Measurements from ENCODE around the gene FANCE. TPM values are rescaled to one million over a fixed set of nuclear protein-coding genes. Genes with fewer than 3 reads are reported as not detected.

The FANCE gene
- total RNA-seq, 1 donor from 2014 or later, result 7.5 TPM

DNA sequence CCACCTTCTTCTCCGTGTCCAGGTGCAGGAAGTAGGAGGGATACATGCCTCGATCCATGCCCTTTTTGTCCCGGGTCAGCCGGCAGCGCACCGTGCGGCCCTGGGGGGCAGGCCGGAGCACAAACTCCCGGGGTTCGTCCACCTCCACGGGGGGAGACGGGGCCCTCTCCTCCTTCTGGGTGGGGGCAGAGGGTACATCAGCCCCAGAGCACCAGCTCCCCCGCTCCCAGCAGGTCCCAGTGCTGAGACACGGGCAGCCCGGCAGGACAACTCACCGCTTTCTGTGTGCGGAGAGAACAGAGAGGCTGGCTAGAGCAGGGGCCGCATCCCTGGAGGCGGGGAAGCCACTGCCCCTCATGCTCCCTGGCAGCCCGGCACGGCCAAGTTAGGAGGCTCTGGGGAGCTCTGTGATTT, 53.9 kb downstream of the FANCE start:
- no peak for DNase-seq (ENCODE audit: low read depth)
- TF ChIP-seq, protein P1, sequence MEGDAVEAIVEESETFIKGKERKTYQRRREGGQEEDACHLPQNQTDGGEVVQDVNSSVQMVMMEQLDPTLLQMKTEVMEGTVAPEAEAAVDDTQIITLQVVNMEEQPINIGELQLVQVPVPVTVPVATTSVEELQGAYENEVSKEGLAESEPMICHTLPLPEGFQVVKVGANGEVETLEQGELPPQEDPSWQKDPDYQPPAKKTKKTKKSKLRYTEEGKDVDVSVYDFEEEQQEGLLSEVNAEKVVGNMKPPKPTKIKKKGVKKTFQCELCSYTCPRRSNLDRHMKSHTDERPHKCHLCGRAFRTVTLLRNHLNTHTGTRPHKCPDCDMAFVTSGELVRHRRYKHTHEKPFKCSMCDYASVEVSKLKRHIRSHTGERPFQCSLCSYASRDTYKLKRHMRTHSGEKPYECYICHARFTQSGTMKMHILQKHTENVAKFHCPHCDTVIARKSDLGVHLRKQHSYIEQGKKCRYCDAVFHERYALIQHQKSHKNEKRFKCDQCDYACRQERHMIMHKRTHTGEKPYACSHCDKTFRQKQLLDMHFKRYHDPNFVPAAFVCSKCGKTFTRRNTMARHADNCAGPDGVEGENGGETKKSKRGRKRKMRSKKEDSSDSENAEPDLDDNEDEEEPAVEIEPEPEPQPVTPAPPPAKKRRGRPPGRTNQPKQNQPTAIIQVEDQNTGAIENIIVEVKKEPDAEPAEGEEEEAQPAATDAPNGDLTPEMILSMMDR (conservative IDR thresholded peaks at IDR 0.05; ENCODE audit: low read depth, low read length), result no peak
- no peak overlapping the region for H3K4me3 ChIP-seq (ENCODE audit: low read depth, low read length)

DNA sequence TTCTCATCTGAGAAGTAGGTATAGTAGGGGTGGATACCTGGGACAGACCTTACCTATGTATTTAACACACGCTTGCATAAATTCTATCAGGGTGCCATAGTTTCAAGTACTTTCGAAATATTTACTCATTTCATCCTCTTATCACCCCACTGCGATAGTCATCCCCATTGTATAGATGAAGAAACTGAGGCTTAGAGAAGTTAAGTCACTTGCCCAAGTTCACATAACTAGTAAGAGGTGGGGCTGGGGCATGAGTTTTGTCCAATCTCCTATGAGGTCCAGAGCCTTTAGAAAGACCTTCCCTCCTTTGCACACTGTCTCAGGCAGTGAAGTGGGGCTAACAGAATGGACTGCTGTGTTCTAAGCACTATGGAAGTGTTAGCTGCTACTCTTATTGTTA, 54.4 kb downstream of the FANCE start:
- TF ChIP-seq, protein P1 (conservative IDR thresholded peaks at IDR 0.05; ENCODE audit: low read depth, low read length), result no peak
- no peak overlapping the region for H3K4me3 ChIP-seq (ENCODE audit: low read depth, low read length)
- no peak for DNase-seq (ENCODE audit: low read depth)

DNA sequence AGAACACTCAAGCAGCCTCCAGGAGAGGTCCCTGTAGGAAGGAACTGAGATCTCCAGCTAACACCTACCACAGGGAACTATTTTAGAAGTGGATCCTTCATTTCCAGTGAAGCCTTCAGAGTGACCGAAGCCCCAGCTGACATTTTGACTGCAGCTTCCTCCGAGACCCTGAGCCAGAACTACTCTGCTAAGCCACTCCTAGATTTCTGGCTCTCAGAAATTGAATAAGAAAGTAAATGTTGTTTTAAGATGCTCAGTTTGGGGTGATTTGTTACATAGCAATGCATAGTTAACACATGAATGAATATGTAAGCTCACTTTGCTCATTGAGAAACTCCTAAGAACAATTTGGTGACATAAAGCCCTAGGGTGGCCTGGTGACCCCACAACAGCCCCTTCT, 55.1 kb downstream of the FANCE start:
- no peak for DNase-seq (ENCODE audit: low read depth)
- H3K4me3 ChIP-seq (ENCODE audit: low read depth, low read length), result no peak overlapping the region
- TF ChIP-seq, protein P1 (conservative IDR thresholded peaks at IDR 0.05; ENCODE audit: low read depth, low read length), result no peak

DNA sequence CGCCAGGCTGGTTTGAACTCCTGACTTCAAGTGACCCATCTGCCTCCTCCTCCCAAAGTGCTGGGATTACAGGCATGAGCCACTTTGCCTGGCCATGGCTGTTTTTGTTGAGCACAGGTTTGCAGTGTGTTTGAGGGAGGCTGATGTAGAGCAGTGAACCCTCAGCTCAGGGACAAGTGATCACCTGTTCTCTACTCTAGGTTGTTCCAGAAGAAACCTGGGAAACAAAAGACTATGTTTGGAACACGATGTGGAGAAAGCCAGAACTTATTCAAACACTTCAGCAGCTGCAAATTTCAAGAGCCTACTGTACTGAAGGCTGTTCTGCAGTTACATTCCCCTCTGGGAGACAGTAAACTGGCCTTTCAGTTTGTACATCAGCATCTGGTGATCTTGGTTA, 55.9 kb downstream of the FANCE start:
- TF ChIP-seq, protein P1 (conservative IDR thresholded peaks at IDR 0.05; ENCODE audit: low read depth, low read length), result no peak
- no peak for DNase-seq (ENCODE audit: low read depth)
- H3K4me3 ChIP-seq (ENCODE audit: low read depth, low read length), result no peak overlapping the region

DNA sequence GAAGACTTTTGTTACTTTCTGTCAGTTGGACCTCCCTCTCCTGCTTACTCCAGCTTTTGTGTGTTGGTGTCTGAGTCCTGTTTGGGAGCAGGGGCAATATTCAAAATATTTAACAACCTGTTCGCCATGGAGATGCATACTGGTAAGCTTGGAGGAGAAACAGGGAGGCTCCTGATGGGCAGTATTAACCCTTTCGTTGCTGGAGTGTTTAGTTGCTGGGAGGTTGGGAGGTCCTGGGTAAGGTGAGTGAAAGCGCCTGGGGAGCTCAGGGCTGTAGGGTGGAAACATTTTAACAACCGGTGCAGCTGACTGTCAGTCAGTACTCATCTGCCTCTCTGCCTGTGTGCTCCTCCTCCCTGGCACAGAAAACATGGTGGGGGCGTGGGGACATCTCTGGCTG, 56.4 kb downstream of the FANCE start:
- TF ChIP-seq, protein P1 (conservative IDR thresholded peaks at IDR 0.05; ENCODE audit: low read depth, low read length), result no peak
- no peak for DNase-seq (ENCODE audit: low read depth)
- H3K4me3 ChIP-seq (ENCODE audit: low read depth, low read length), result no peak overlapping the region

DNA sequence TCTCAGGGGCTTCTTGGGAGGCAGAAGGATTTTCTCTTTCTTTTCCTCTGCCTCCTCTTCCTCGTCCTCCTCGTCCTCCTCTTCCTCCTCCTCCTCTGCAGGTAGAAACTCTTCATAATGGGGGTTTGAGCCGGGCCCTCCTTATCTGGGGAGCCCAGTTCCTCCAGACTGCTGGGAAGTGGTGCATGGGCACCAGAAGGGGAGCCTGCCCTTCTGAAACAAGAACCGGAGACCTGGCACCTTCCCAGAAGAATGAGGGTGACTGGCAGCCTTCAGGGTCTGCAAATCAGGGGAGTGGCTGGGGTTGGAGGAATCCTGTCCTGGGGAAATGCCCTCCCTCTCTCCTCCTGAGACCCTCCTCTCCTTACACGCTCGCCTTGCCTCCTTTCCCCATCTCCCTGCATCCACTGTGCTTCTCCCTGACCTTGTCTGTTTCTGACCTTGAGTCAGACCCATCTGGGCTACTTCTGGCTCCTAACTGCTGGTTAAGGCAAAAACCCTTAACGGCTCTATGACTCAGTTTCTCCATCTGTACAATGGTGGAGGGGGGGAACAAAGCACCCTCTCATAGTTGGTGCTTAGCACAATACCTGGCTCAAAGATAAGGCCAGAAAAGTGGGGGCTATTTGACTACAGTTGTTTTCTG, 58.9 kb downstream of the FANCE start:
- DNase-seq (ENCODE audit: low read depth), result no peak
- TF ChIP-seq, protein P1 (conservative IDR thresholded peaks at IDR 0.05; ENCODE audit: low read depth, low read length), result no peak
- no peak overlapping the region for H3K4me3 ChIP-seq (ENCODE audit: low read depth, low read length)

DNA sequence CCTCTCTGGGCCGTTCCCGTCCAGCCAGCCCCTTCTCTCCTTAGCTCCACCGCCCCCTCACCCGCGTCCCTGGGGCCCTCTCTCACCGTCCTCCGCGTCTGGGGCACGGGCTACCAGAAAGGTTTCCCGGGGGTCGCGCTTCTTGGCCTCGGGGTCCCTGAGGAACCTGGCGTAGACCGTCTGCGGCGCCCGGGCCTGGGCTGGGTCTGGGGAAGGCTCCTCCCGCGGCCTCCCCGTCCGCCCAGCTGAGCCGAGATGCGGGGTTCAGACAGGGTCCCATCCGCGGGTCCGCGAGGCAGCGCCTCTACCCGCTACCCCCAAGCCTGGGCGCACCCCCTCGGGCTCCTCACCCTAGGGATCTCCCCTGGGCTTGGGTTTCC, 59.4 kb downstream of the FANCE start:
- DNase-seq (ENCODE audit: low read depth), result no peak
- TF ChIP-seq, protein P1 (conservative IDR thresholded peaks at IDR 0.05; ENCODE audit: low read depth, low read length), result no peak

More for the DNA sequence above, 59.4 kb downstream of the FANCE start:
- no peak overlapping the region for H3K4me3 ChIP-seq (ENCODE audit: low read depth, low read length)
